Mammary epithelial cell (primary cell): ENCODE data around the gene SORBS1.

ENCODE experiments used
- CTCF ChIP-seq, 2 donors: IDR thresholded peaks in 1 of 2; conservative IDR thresholded peaks in 1 of 2; 2 replicates each; pipeline ENCODE4 v1.5.1; 2011 to 2012; ENCODE audit warnings: inconsistent platforms in 2 of 2, low read length in 2 of 2, mild to moderate bottlenecking in 2 of 2, control low read depth in 1 of 2, low read depth in 1 of 2; ENCODE audit not compliant: insufficient read depth in 1 of 2; ENCODE audit errors: extremely low read depth in 1 of 2
- EZH2 ChIP-seq: IDR thresholded peaks from 2 replicates; pipeline ENCODE4 v1.6.1; 2012; ENCODE audit warnings: low read length, inconsistent platforms, borderline replicate concordance

- no peak for TF ChIP-seq CTCF (conservative IDR thresholded peaks at IDR 0.05 in 1 of 2, IDR thresholded peaks at IDR 0.05 in 1 of 2; ENCODE audit: extremely low read depth in 1 of 2, insufficient read depth in 1 of 2, low read depth in 1 of 2, low read length in 2 of 2)
- TF ChIP-seq EZH2: no peak
Measured at GRCh38 chr10:95572131-95572820, 11.1 kb upstream of the SORBS1 start.
